BE2C (cell line): ENCODE results near the gene TXLNG. TPM values are rescaled to one million over a fixed set of nuclear protein-coding genes. Genes with fewer than 3 reads are reported as not detected.

ENCODE experiments used
- DNase-seq: peaks from one replicate; pipeline ENCODE4 v3.0.0-alpha.2; 2020
- H3K27me3 ChIP-seq: fragments of 250-450 bp; sonication (Bioruptor Pico); 2 replicates; pipeline ENCODE4 v1.5.1; 2020; ENCODE audit warnings: mild to moderate bottlenecking
- H3K36me3 ChIP-seq: fragments of 250-450 bp; sonication (Bioruptor Pico); 2 replicates; pipeline ENCODE4 v1.5.1; 2020; ENCODE audit warnings: mild to moderate bottlenecking
- H3K4me1 ChIP-seq: fragments of 250-450 bp; sonication (Bioruptor Pico); 2 replicates; pipeline ENCODE4 v1.5.1; 2020
- H3K4me3 ChIP-seq: 2 replicates; pipeline ENCODE4 v1.5.1; 2011; ENCODE audit warnings: low read depth, low read length
- H3K9me3 ChIP-seq: fragments of 250-450 bp; sonication (Bioruptor Pico); 2 replicates; pipeline ENCODE4 v1.5.1; 2020
- CTCF ChIP-seq: IDR thresholded peaks from 2 replicates; pipeline ENCODE4 v1.5.1; 2012; ENCODE audit warnings: mild to moderate bottlenecking, low read depth, low read length
- polyA plus RNA-seq: library from polyadenylated mRNA; unstranded; fragments of >200 nt; gene quantifications from one replicate; pipeline ENCODE4 v1.2.1, GENCODE V29; 2012; ENCODE audit warnings: low read depth, missing spikeins; ENCODE audit not compliant: insufficient read length, insufficient read depth

Gene TXLNG
- polyA plus RNA-seq = 19.3 TPM

- Histone ChIP-seq H3K4me1 (no peaks in the 10 kb centered on the region), H3K4me3 (peak within 1 kb of the TSS; percentile 75), H3K27me3 (no peaks in the 10 kb centered on the region), H3K9me3 (no peaks in the 10 kb centered on the region), H3K36me3 (no peaks in the 10 kb centered on the region; the same call in 1 of the 2 replicates)
- DNase-seq = peak; percentile 95
- TF ChIP-seq CTCF = no peak
Observed at GRCh38 chrX:16786139-16786790, at the start of gene TXLNG. TXLNG (plus strand) TSS chrX:16786466; CDS start chrX:16786488, 22 bp downstream.

- TF ChIP-seq CTCF = no peak
- no peaks in the 10 kb centered on the region for H3K27me3 ChIP-seq
- no peak for DNase-seq
- H3K4me1 ChIP-seq = no peaks in the 10 kb centered on the region
- no peaks in the 10 kb centered on the region for H3K9me3 ChIP-seq
- H3K4me3 ChIP-seq = no peak overlapping the region
- peaks cover 9% of the 10 kb centered on the region for H3K36me3 ChIP-seq
Observed at GRCh38 chrX:16737024-16737423, 49.2 kb upstream of the TXLNG start.

- Histone ChIP-seq H3K27me3 (no peaks in the 10 kb centered on the region), H3K36me3 (peaks cover 17% of the 10 kb centered on the region)
- no peak for DNase-seq
Observed at GRCh38 chrX:16739574-16739973, 46.7 kb upstream of the TXLNG start.

GRCh38 chrX:16743604-16744325, 42.5 kb upstream of the TXLNG start:
- Histone ChIP-seq H3K9me3 (no peaks in the 10 kb centered on the region), H3K4me3 (no peak overlapping the region), H3K27me3 (no peaks in the 10 kb centered on the region), H3K4me1 (no peaks in the 10 kb centered on the region), H3K36me3 (peaks cover 8% of the 10 kb centered on the region; the same call in 1 of the 2 replicates)
- no peak for DNase-seq
- TF ChIP-seq CTCF = no peak

More at GRCh38 chrX:16739574-16739973, 46.7 kb upstream of the TXLNG start:
- Histone ChIP-seq H3K4me3 (no peak overlapping the region), H3K9me3 (no peaks in the 10 kb centered on the region), H3K4me1 (no peaks in the 10 kb centered on the region)
- no peak for TF ChIP-seq CTCF

- TF ChIP-seq CTCF = no peak
- no peaks in the 10 kb centered on the region for H3K9me3 ChIP-seq
- H3K27me3 ChIP-seq = no peaks in the 10 kb centered on the region
- peaks cover 8% of the 10 kb centered on the region; the same call in 1 of the 2 replicates for H3K36me3 ChIP-seq
- no peak for DNase-seq
- H3K4me1 ChIP-seq = no peaks in the 10 kb centered on the region
- H3K4me3 ChIP-seq = no peak overlapping the region
Observed at GRCh38 chrX:16745102-16745501, 41.2 kb upstream of the TXLNG start.

GRCh38 chrX:16745659-16746058, 40.6 kb upstream of the TXLNG start:
- Histone ChIP-seq H3K9me3 (no peaks in the 10 kb centered on the region), H3K36me3 (peaks cover 8% of the 10 kb centered on the region; the same call in 1 of the 2 replicates), H3K4me3 (no peak overlapping the region), H3K27me3 (no peaks in the 10 kb centered on the region), H3K4me1 (no peaks in the 10 kb centered on the region)
- DNase-seq = no peak
- TF ChIP-seq CTCF = no peak
